ENCODE measurements around the gene WFS1. TPM values are rescaled to one million over a fixed set of nuclear protein-coding genes. Genes with fewer than 3 reads are reported as not detected.

WFS1 gene
- polyA plus RNA-seq, 1 of the 3 experiments (the other 2 are of a cell fraction): 18.7 TPM

DNA sequence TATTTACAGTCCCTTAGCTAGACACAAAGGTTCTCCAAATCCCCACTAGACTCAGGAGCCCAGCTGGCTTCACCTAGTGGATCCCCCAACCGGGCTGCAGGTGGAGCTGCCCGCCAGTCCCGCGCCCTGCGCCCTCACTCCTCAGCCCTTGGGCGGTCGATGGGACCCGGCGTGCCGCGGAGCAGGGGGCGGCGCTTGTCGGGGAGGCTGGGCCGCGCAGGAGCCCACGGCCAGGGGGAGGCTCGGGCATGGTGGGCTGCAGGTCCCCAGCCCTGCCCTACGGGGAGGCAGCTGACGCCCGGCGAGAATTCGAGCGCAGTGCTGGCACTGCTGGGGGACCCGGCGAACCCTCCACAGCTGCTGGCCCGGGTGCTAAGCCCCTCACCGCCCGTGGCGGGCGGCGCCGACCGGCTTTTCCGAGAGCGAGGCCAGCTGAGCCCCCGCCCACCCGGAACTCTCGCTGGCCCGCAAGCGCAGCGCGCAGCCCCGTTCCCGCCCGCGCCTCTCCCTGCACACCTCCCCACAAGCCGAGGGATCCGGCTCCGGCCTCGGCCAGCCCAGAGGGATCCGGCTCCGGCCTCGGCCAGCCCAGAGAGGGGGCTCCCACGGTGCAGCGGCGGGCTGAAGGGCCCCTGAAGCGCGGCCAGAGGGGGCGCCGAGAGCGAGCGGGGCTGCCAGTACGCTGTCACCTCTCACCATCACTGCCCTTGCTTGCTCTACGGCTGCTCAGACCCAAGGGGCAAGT, 39.4 kb downstream of the WFS1 start:
- peak overlapping the region in 1 of 2 experiments; percentile 69; a peak in 2 of 4 replicates for H3K27ac ChIP-seq (ENCODE audit: low read depth in 2 of 2, low read length in 1 of 2)
- peak overlapping the region; percentile 59; the same call in 1 of the 2 replicates for H2AFZ ChIP-seq (ENCODE audit: low read depth)
- peak; percentile 6; the same call in 1 of the 2 replicates for TF ChIP-seq SMC3 (IDR thresholded peaks at IDR 0.05; ENCODE audit: low read depth, low read length)
- no peak for TF ChIP-seq SIN3A (IDR thresholded peaks at IDR 0.05; ENCODE audit: borderline replicate concordance, low read depth, low read length)
- no peak for TF ChIP-seq FOXJ3 (CRISPR knock-in tag; IDR thresholded peaks at IDR 0.05)
- no peak for TF ChIP-seq JUND (IDR thresholded peaks at IDR 0.05)
- TF ChIP-seq, protein P1, sequence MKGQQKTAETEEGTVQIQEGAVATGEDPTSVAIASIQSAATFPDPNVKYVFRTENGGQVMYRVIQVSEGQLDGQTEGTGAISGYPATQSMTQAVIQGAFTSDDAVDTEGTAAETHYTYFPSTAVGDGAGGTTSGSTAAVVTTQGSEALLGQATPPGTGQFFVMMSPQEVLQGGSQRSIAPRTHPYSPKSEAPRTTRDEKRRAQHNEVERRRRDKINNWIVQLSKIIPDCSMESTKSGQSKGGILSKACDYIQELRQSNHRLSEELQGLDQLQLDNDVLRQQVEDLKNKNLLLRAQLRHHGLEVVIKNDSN (IDR thresholded peaks at IDR 0.05; ENCODE audit: borderline replicate concordance, low read depth): no peak
- no peak for TF ChIP-seq CHD2 (IDR thresholded peaks at IDR 0.05; ENCODE audit: low read length, partially characterized antibody)
- peak; percentile 47 for TF ChIP-seq NRF1 (IDR thresholded peaks at IDR 0.05; ENCODE audit: low read depth, low read length)
- peak; percentile 45; the same call in 1 of the 2 replicates for TF ChIP-seq MXI1 (IDR thresholded peaks at IDR 0.05; ENCODE audit: low read depth, low read length)
- no peaks in the 10 kb centered on the region for H4K20me1 ChIP-seq (ENCODE audit: insufficient read depth)
- no peaks in the 10 kb centered on the region; the same call in 1 of the 2 replicates for H3K27me3 ChIP-seq (ENCODE audit: insufficient read depth)
- peak overlapping the region; percentile 82 for H3K4me2 ChIP-seq
- no peaks in the 10 kb centered on the region for H3K79me2 ChIP-seq (ENCODE audit: insufficient read depth)
- 8% methylated on average over 13 of the region's 65 CpGs for WGBS (ENCODE audit: low lambda C conversion rate)
- H3K9me2 ChIP-seq: no peaks in the 10 kb centered on the region
- no peaks in the 10 kb centered on the region for H3F3A ChIP-seq (replicated peaks; ENCODE audit: insufficient read depth)
- CTCF ChIA-PET: interaction anchor here (0.7 to 17.5 kb wide), 12 partner anchors 12 to 1858 kb away, joined by 3 to 133 read pairs (median 4); no protein-coding TSS in a partner anchor
- H3K36me3 ChIP-seq (replicated peaks in 1 of 2; ENCODE audit: control insufficient read depth in 1 of 2, insufficient read depth in 2 of 2, low read length in 1 of 2): no peaks in the 10 kb centered on the region
- peak; percentile 84 for DNase-seq
- H3K4me3 ChIP-seq (ENCODE audit: low read depth in 2 of 2, low read length in 1 of 2): peak overlapping the region; percentile 54 to 60
- POLR2A ChIA-PET: interaction anchor here (0.7 to 1.4 kb wide), 4 partner anchors 30 to 69 kb away, joined by 3 to 6 read pairs (median 4); no protein-coding TSS in a partner anchor
- H3K9ac ChIP-seq: no peak overlapping the region
- H3K9me3 ChIP-seq: no peaks in the 10 kb centered on the region
- peaks cover 0 to 4% of the 10 kb centered on the region in 2 experiments; a peak in 1 of 4 replicates for H3K4me1 ChIP-seq (ENCODE audit: control insufficient read depth in 1 of 2, insufficient read depth in 2 of 2, low read depth in 1 of 2, low read length in 1 of 2)

DNA sequence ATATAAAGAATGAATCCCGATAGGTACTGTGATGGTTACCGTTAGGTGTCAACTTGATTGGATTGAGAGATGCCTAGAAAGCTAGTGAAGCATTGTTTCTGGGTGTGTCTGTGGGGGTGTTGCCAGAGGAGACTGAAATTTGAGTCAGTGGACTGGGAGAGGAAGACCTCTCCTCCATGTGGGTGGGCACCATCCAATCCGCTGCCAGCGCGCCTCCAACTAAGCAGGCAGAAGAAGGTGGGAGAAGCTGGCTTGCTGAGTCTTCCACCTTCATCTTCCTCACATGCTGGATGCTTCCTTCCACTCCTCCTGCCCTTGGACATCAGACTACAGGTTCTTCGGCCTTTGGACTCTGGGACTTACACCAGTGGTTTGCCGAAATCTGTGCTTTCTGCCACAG, 40.1 kb downstream of the WFS1 start:
- no peaks in the 10 kb centered on the region for H3K9me3 ChIP-seq
- no peak overlapping the region for H3K27ac ChIP-seq (ENCODE audit: low read depth in 2 of 2, low read length in 1 of 2)
- ChIA-PET POLR2A (interaction anchor here (1.4 kb wide), 1 partner anchor 31 kb away, joined by 5 read pairs; no protein-coding TSS in a partner anchor), CTCF (interaction anchor here (0.7 to 17.5 kb wide), 6 partner anchors 20 to 236 kb away, joined by 3 to 133 read pairs (median 3); no protein-coding TSS in a partner anchor)
- no peaks in the 10 kb centered on the region for H3K36me3 ChIP-seq (replicated peaks in 1 of 2; ENCODE audit: control insufficient read depth in 1 of 2, insufficient read depth in 2 of 2, low read length in 1 of 2)
- H3K4me1 ChIP-seq (ENCODE audit: control insufficient read depth in 1 of 2, insufficient read depth in 2 of 2, low read depth in 1 of 2, low read length in 1 of 2): peaks cover 0 to 4% of the 10 kb centered on the region in 2 experiments; a peak in 1 of 4 replicates
- no peaks in the 10 kb centered on the region for H4K20me1 ChIP-seq (ENCODE audit: insufficient read depth)
- peak overlapping the region; percentile 82 for H3K4me2 ChIP-seq
- no peak overlapping the region for H3K9ac ChIP-seq
- H2AFZ ChIP-seq (ENCODE audit: low read depth): 0 out of 2 replicates have a peak overlapping the region, but pooled peaks have one; percentile 59
- TF ChIP-seq SIN3A (IDR thresholded peaks at IDR 0.05; ENCODE audit: borderline replicate concordance, low read depth, low read length): no peak
- no peak for TF ChIP-seq RCOR1 (IDR thresholded peaks at IDR 0.05; ENCODE audit: low read length)
- TF ChIP-seq MEF2A (IDR thresholded peaks at IDR 0.05; ENCODE audit: borderline replicate concordance, low read depth): no peak
- TF ChIP-seq MXI1 (IDR thresholded peaks at IDR 0.05; ENCODE audit: low read depth, low read length): no peak
- TF ChIP-seq, protein P2, sequence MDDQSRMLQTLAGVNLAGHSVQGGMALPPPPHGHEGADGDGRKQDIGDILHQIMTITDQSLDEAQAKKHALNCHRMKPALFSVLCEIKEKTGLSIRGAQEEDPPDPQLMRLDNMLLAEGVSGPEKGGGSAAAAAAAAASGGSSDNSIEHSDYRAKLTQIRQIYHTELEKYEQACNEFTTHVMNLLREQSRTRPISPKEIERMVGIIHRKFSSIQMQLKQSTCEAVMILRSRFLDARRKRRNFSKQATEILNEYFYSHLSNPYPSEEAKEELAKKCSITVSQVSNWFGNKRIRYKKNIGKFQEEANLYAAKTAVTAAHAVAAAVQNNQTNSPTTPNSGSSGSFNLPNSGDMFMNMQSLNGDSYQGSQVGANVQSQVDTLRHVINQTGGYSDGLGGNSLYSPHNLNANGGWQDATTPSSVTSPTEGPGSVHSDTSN (IDR thresholded peaks at IDR 0.05): no peak
- TF ChIP-seq GABPA (IDR thresholded peaks at IDR 0.05; ENCODE audit: low read depth): no peak
- TF ChIP-seq CHD2 (IDR thresholded peaks at IDR 0.05; ENCODE audit: low read length, partially characterized antibody): no peak
- TF ChIP-seq SMC3 (IDR thresholded peaks at IDR 0.05; ENCODE audit: low read depth, low read length): no peak
- no peaks in the 10 kb centered on the region for H3K9me2 ChIP-seq
- H3K27me3 ChIP-seq (ENCODE audit: insufficient read depth): no peaks in the 10 kb centered on the region; the same call in 1 of the 2 replicates
- DNase-seq: no peak
- peak overlapping the region; percentile 54 to 60; a peak in 3 of 4 replicates for H3K4me3 ChIP-seq (ENCODE audit: low read depth in 2 of 2, low read length in 1 of 2)
- no peaks in the 10 kb centered on the region for H3K79me2 ChIP-seq (ENCODE audit: insufficient read depth)
- 73% methylated on average over 7 of the region's 7 CpGs for WGBS (ENCODE audit: low lambda C conversion rate)
- H3F3A ChIP-seq (replicated peaks; ENCODE audit: insufficient read depth): no peaks in the 10 kb centered on the region
